GM21576 (cell line): ENCODE results near the gene TTC24.
A peak's percentile ranks its signal among the peaks of the same experiment; 100 is the strongest.

Source experiments
- ATAC-seq: cut with Tn5 transposase; IDR thresholded peaks from one replicate; pipeline ENCODE4 v1.9.1; 2021; ENCODE audit warnings: mild to moderate bottlenecking, moderate library complexity; ENCODE audit not compliant: unreplicated experiment

Gene TTC24

GRCh38 chr1:156553860-156554485 lies 25.6 kb upstream of the TTC24 start:
- ATAC-seq, result no peak

GRCh38 chr1:156554971-156555370 lies 24.6 kb upstream of the TTC24 start:
- no peak for ATAC-seq

- no peak for ATAC-seq
Measured at GRCh38 chr1:156555715-156556114, 23.8 kb upstream of the TTC24 start.

GRCh38 chr1:156556354-156556753 lies 23.2 kb upstream of the TTC24 start:
- ATAC-seq, result no peak

- no peak for ATAC-seq
Measured at GRCh38 chr1:156559086-156559796, 20.3 kb upstream of the TTC24 start.

- no peak for ATAC-seq
Measured at GRCh38 chr1:156559797-156560385, 19.6 kb upstream of the TTC24 start.

GRCh38 chr1:156560585-156561163 lies 18.8 kb upstream of the TTC24 start:
- ATAC-seq, result no peak

GRCh38 chr1:156565519-156565918 lies 14.0 kb upstream of the TTC24 start:
- no peak for ATAC-seq

- no peak for ATAC-seq
Measured at GRCh38 chr1:156566436-156566835, 13.1 kb upstream of the TTC24 start.

- no peak for ATAC-seq
Measured at GRCh38 chr1:156571261-156571852, 8.2 kb upstream of the TTC24 start.

- peak; percentile 71 for ATAC-seq
Measured at GRCh38 chr1:156571919-156572662, 7.4 kb upstream of the TTC24 start, which contains the start of gene IQGAP3. Gene IQGAP3, minus strand, starts transcription at chr1:156572565. Its CDS starts 36 bp downstream, at chr1:156572529.

- ATAC-seq, result no peak
Measured at GRCh38 chr1:156572663-156573018, 6.9 kb upstream of the TTC24 start.

GRCh38 chr1:156574039-156574633 lies 5.4 kb upstream of the TTC24 start:
- ATAC-seq, result no peak

- ATAC-seq, result no peak
Measured at GRCh38 chr1:156577550-156577949, 2.0 kb upstream of the TTC24 start.

- no peak for ATAC-seq
Measured at GRCh38 chr1:156578055-156578454, 1.5 kb upstream of the TTC24 start.

GRCh38 chr1:156581661-156582387 lies 2.3 kb downstream of the TTC24 start:
- no peak for ATAC-seq

GRCh38 chr1:156582388-156583017 lies 3.0 kb downstream of the TTC24 start:
- ATAC-seq, result no peak

GRCh38 chr1:156583821-156584622 lies 4.5 kb downstream of the TTC24 start:
- ATAC-seq, result no peak
